Measurements from ENCODE around the gene UBL4A.
A peak's percentile ranks its signal among the peaks of the same experiment; 100 is the strongest.

Gene UBL4A

GRCh38 chrX:154486396-154487207 lies at the start of gene UBL4A:
UBL4A (minus strand) TSS chrX:154486615; CDS start chrX:154486584, 31 bp downstream.
- peak; percentile 73 for DNase-seq (ENCODE audit: low spot score)

- no peak for DNase-seq (ENCODE audit: low spot score)
These were observed 49.5 kb upstream of the UBL4A start for GRCh38 chrX:154535892-154536291.

GRCh38 chrX:154534526-154535322 lies 48.3 kb upstream of the UBL4A start:
- peak; percentile 77 for DNase-seq (ENCODE audit: low spot score)

GRCh38 chrX:154532690-154533089 lies 46.3 kb upstream of the UBL4A start:
- DNase-seq (ENCODE audit: low spot score): no peak

GRCh38 chrX:154531626-154532025 lies 45.2 kb upstream of the UBL4A start:
- DNase-seq (ENCODE audit: low spot score): no peak

GRCh38 chrX:154530286-154530685 lies 43.9 kb upstream of the UBL4A start:
- DNase-seq (ENCODE audit: low spot score): no peak

GRCh38 chrX:154529206-154529612 lies 42.8 kb upstream of the UBL4A start:
- no peak for DNase-seq (ENCODE audit: low spot score)

- DNase-seq (ENCODE audit: low spot score): peak; percentile 56
These were observed 40.7 kb upstream of the UBL4A start for GRCh38 chrX:154526901-154527675.

GRCh38 chrX:154525606-154526490 lies 39.4 kb upstream of the UBL4A start:
- no peak for DNase-seq (ENCODE audit: low spot score)

GRCh38 chrX:154519389-154519788 lies 33.0 kb upstream of the UBL4A start:
- DNase-seq (ENCODE audit: low spot score): no peak

- no peak for DNase-seq (ENCODE audit: low spot score)
These were observed 30.8 kb upstream of the UBL4A start for GRCh38 chrX:154517101-154517781.

- DNase-seq (ENCODE audit: low spot score): no peak
These were observed 30.3 kb upstream of the UBL4A start for GRCh38 chrX:154516656-154517100.

GRCh38 chrX:154515966-154516655 lies 29.7 kb upstream of the UBL4A start, which contains the start of gene FAM3A:
FAM3A (minus strand) TSS chrX:154516232; CDS start chrX:154515772, 460 bp downstream.
- DNase-seq (ENCODE audit: low spot score): peak; percentile 83

GRCh38 chrX:154515090-154515965 lies 28.9 kb upstream of the UBL4A start:
- DNase-seq (ENCODE audit: low spot score): peak; percentile 8

GRCh38 chrX:154513716-154514115 lies 27.3 kb upstream of the UBL4A start:
- no peak for DNase-seq (ENCODE audit: low spot score)

GRCh38 chrX:154512879-154513553 lies 26.6 kb upstream of the UBL4A start:
- DNase-seq (ENCODE audit: low spot score): no peak

- no peak for DNase-seq (ENCODE audit: low spot score)
These were observed 25.3 kb upstream of the UBL4A start for GRCh38 chrX:154511761-154512160.

GRCh38 chrX:154509455-154509854 lies 23.0 kb upstream of the UBL4A start:
- no peak for DNase-seq (ENCODE audit: low spot score)
